Neuron (in vitro differentiated cells): Measurements from ENCODE around the gene VAT1L.

Experiments
- H2AFZ ChIP-seq: one replicate; pipeline ENCODE4 v1.6.1; 2013; ENCODE audit warnings: low read depth, mild to moderate bottlenecking, inconsistent platforms, low read length, moderate library complexity
- H3K27me3 ChIP-seq: one replicate; pipeline ENCODE4 v1.6.1; 2013; ENCODE audit warnings: low read length; ENCODE audit not compliant: insufficient read depth
- H3K36me3 ChIP-seq: one replicate; pipeline ENCODE4 v1.6.1; 2013; ENCODE audit warnings: low read length; ENCODE audit not compliant: insufficient read depth
- H3K4me1 ChIP-seq: one replicate; pipeline ENCODE4 v1.6.1; 2013; ENCODE audit warnings: low read length; ENCODE audit not compliant: insufficient read depth
- H3K4me3 ChIP-seq: 2 replicates; pipeline ENCODE4 v1.5.1; 2013; ENCODE audit warnings: mild to moderate bottlenecking, low read length, moderate library complexity
- H3K9me3 ChIP-seq: one replicate; pipeline ENCODE4 v1.6.1; 2013; ENCODE audit warnings: low read length

The VAT1L gene, protein sequence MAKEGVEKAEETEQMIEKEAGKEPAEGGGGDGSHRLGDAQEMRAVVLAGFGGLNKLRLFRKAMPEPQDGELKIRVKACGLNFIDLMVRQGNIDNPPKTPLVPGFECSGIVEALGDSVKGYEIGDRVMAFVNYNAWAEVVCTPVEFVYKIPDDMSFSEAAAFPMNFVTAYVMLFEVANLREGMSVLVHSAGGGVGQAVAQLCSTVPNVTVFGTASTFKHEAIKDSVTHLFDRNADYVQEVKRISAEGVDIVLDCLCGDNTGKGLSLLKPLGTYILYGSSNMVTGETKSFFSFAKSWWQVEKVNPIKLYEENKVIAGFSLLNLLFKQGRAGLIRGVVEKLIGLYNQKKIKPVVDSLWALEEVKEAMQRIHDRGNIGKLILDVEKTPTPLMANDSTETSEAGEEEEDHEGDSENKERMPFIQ

DNA sequence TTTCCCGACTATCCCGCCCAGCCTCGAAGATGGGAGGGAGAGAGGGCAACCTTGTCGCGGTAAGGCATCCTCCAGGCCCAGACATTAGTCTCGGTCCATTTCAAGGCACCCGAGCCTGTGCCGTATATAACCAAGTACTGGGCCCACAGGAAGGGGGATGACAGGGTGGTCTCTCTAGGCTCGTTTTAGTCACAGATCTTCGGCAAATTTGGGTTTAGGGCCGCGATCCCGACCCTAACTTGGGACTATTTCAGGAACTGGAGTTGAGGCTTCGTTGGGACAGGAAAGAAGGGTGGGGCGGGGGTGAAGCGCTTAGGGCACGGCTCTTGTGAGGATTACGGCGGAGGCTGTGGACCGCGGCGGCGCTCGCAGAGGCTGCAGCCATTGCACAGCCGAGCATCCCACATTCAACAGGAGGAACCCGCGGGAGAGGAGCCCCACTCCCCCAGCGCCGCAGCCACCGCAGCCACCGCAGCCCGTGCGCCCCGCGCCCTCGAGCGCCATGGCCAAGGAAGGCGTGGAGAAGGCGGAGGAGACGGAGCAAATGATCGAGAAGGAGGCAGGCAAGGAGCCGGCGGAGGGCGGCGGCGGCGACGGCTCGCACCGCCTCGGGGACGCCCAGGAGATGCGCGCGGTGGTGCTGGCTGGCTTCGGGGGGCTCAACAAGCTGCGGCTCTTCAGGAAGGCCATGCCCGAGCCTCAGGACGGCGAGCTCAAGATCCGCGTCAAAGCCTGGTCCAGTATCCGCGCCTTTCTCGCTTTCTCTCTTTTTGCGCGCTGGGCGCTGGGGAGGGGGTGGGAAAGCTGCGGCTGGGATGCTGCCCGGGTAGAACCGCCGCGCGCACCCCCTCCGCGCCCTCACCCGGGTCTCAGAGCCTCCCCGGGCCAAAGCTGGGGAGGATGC is at the start of gene VAT1L:
Gene VAT1L, plus strand, starts transcription at position 384 of the 904 bp plus-strand sequence. Its CDS starts 119 bp downstream, at position 503.
- Histone ChIP-seq H3K4me1 (peaks cover 26% of the 10 kb centered on the region), H3K4me3 (peak within 1 kb of the TSS; percentile 82), H3K27me3 (no peaks in the 10 kb centered on the region), H2AFZ (peak within 1 kb of the TSS; percentile 94), H3K36me3 (no peaks in the 10 kb centered on the region), H3K9me3 (no peaks in the 10 kb centered on the region)

DNA sequence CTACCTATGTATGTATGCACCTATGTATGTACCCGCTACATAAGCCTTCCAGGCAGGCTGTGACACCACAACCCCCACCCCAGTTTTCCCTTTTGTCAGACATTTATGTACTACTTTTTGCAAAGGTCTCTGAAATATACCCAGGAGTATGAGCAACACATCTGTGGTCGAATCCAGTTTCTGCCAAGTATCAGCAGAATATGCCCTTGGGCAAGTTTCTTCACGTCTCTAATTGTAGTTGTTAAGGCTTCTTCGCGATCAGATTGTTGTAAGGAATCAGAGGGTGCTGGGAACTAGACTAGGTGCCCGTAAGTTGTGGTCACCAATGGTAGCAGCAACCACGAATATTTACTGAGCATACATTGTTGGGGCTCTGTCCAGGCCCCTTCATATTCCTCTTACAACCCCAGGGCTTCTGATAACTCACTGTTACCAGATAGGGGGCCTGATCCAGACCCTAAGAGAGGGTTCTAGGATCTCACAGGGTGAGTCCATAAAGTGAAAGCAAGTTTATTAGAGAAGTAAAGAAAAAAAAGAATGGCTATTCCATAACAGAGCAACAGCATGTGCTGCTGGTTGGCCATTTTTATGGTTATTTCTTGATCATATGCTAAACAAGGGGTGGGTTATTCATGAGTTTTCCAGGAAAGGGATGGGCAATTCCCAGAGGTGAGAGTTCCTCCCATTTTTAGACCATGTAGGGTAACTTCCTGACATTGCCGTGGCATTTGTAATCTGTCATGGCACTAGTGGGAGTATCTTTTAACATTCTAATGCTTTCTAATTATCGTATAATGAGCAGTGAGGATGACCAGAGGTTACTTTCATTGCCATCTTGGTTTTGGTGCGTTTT is 49.4 kb upstream of the VAT1L start:
- peaks cover 2% of the 10 kb centered on the region for H3K9me3 ChIP-seq
- no peak overlapping the region for H2AFZ ChIP-seq
- H3K4me1 ChIP-seq: peaks cover 2% of the 10 kb centered on the region
- H3K27me3 ChIP-seq: no peaks in the 10 kb centered on the region
- no peak overlapping the region for H3K4me3 ChIP-seq
- H3K36me3 ChIP-seq: no peaks in the 10 kb centered on the region

DNA sequence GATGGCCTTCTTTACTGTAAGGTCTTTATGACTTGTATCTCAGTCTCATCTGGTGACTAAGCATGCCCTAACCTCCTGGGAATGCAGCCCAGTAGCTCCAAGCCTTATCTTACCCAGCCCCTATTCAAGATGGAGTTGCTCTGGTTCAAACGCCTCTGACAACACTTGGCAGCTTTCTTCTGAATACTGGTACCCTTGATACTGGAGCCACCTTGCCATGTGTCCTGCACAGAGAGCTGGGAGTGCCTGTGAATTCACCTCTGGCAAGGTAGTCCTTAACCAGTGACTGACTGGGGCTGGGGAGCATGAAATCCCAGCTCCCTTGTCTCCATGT is 48.8 kb upstream of the VAT1L start:
- Histone ChIP-seq H2AFZ (no peak overlapping the region), H3K4me3 (no peak overlapping the region), H3K27me3 (no peaks in the 10 kb centered on the region), H3K36me3 (no peaks in the 10 kb centered on the region), H3K9me3 (peaks cover 2% of the 10 kb centered on the region), H3K4me1 (peaks cover 2% of the 10 kb centered on the region)

DNA sequence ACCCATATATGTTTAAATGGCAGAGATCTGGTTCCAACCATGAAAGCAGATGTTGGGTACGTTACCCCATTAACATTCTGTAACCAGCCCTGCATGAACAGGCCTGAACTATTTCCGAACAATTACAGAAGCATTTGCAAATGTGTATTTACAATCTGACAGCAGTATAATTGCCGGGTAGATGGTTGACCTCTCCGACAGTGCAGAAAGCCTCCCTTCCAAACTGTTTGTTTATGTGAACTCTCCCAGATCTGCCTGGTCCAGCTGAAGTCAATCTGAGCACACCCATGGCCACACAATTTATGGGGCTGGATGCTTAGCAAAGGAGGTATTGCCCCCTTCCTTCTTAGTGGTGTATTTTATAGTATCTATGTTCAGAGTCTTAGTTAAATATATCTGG is 44.2 kb upstream of the VAT1L start:
- H2AFZ ChIP-seq: no peak overlapping the region
- no peak overlapping the region for H3K4me3 ChIP-seq
- no peaks in the 10 kb centered on the region for H3K27me3 ChIP-seq
- no peaks in the 10 kb centered on the region for H3K9me3 ChIP-seq
- H3K4me1 ChIP-seq: peaks cover 7% of the 10 kb centered on the region
- no peaks in the 10 kb centered on the region for H3K36me3 ChIP-seq

DNA sequence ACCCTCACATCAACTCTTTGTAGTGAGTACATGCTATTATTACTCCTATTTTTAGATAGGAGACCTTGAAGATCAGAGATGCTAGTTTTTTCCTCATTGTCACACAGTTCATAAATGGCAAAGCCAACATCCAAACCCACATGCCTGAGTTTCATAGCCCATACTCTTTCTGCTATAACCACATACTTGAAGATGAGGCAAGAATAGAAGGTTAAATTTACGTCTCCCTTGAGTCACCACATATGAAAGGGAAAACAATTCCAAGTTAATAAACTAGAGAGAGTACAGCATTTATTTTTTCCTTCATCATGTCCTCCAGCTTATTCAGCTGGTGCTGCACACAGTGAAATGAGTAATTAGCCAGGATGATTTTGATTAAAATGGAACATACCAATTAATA is 42.4 kb upstream of the VAT1L start:
- peaks cover 7% of the 10 kb centered on the region for H3K4me1 ChIP-seq
- no peak overlapping the region for H3K4me3 ChIP-seq
- no peaks in the 10 kb centered on the region for H3K9me3 ChIP-seq
- no peak overlapping the region for H2AFZ ChIP-seq
- no peaks in the 10 kb centered on the region for H3K36me3 ChIP-seq
- no peaks in the 10 kb centered on the region for H3K27me3 ChIP-seq

DNA sequence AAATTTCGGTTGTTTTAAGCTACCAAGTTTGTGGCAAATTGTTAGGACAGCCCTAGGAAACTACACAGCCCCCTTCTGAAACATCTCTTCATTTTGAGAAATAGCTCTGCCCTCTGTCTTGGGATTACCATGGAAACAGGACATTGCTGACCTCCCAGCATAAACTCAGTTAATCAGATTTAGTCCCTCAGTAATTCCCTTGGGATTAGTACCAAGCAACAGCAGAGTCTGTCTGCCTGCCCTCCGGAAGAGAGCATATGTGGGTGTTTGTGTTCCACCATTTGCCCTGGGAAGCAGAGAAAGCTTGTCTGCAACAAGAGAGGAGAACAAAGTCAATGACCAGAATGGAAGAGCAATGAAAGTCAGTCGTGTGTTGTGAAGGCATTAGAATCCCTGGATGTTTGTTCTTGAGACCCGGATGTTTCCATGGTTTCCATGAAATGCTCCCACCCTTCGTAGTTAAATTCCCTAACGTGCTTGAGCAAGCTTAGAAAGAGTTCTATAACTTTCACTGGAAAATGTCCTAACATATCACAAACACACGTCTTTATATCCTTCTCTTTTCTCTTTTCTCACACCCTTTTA is 39.9 kb upstream of the VAT1L start:
- Histone ChIP-seq H3K4me3 (no peak overlapping the region), H3K4me1 (peaks cover 7% of the 10 kb centered on the region), H3K36me3 (no peaks in the 10 kb centered on the region)

DNA sequence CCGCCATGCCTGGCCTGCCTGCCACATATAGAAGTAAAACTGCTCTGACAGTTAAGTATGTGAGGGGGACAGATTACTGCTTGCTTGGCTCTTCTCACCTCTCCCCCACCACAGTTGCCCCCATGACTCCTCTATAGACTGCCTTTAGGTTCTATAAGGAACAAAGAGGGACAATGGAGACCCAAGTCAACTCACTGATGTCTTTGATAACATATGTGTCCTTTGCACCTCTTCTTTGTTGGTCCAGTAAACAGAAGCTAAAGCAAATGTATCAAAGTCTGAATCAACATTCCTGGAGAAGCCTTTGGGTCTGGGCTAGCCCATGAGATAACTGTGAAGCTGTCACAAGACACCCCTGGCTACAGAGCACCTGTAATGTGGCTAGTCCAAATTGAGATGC is 38.9 kb upstream of the VAT1L start:
- Histone ChIP-seq H3K4me3 (no peak overlapping the region), H2AFZ (no peak overlapping the region), H3K27me3 (no peaks in the 10 kb centered on the region), H3K9me3 (no peaks in the 10 kb centered on the region), H3K36me3 (no peaks in the 10 kb centered on the region), H3K4me1 (peaks cover 7% of the 10 kb centered on the region)

More for the DNA sequence above, 39.9 kb upstream of the VAT1L start:
- Histone ChIP-seq H3K27me3 (no peaks in the 10 kb centered on the region), H3K9me3 (no peaks in the 10 kb centered on the region), H2AFZ (no peak overlapping the region)

DNA sequence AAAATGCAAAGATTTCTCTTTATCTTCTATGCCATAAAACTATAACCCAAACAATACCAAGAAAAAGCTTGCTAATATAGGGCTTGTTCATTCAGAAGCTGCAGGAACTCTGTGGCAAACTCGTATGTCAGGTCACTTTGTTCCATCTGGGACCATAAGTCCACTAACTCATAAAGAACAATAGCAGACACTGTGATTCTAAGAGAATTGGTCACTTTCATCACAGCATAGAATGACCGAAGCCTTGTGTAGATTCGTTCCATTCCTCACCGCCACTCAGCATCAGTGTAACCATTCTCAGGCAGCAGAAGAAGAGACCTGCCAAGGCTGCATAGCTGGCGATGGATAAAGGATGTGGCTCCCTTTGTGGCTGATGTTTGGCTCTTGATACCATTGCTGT is 30.3 kb upstream of the VAT1L start:
- no peak overlapping the region for H3K4me3 ChIP-seq
- H2AFZ ChIP-seq: no peak overlapping the region
- H3K27me3 ChIP-seq: no peaks in the 10 kb centered on the region
- H3K4me1 ChIP-seq: no peaks in the 10 kb centered on the region
- no peaks in the 10 kb centered on the region for H3K36me3 ChIP-seq
- no peaks in the 10 kb centered on the region for H3K9me3 ChIP-seq

DNA sequence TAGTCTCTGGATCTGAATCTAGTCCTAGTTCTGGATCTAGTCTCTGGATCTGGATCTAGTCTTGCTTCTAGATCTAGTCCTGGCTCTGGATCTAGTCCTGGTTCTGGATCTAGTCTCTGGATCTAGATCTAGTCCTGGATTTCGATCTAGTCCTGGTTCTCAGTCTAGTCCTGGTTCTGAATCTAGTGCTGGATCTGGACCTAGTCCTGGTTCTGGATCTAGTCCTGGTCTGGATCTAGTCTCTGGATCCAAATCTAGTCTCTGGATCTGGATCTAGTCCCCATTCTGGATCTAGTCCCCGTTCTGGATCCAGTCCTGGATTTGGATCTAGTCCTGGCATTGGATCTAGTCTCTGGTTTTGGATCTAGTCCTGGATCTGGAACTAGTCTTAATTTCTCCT is 29.9 kb upstream of the VAT1L start:
- no peaks in the 10 kb centered on the region for H3K27me3 ChIP-seq
- H2AFZ ChIP-seq: no peak overlapping the region
- H3K9me3 ChIP-seq: no peaks in the 10 kb centered on the region
- no peaks in the 10 kb centered on the region for H3K36me3 ChIP-seq
- no peaks in the 10 kb centered on the region for H3K4me1 ChIP-seq
- H3K4me3 ChIP-seq: no peak overlapping the region

DNA sequence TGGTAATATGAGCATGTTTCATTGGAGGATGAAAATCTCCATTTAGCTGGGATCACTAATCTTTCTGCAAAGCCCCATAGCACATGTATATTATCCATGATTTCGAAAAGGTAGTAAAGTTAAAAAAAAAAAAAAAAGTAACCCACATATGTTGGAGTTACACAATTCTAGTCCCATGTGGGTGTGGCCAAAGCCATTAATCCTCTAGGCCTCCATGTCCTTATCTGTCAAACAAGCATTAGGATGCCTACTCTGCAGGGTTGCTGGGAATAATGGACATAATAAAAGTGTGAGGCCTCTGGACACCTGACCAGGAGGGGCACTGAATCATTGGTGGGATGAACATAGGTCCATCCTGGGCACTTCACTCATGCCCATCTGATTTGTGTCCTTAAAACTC is 29.2 kb upstream of the VAT1L start:
- H3K9me3 ChIP-seq: no peaks in the 10 kb centered on the region
- H2AFZ ChIP-seq: no peak overlapping the region
- H3K27me3 ChIP-seq: no peaks in the 10 kb centered on the region
- H3K4me3 ChIP-seq: no peak overlapping the region
- no peaks in the 10 kb centered on the region for H3K36me3 ChIP-seq
- no peaks in the 10 kb centered on the region for H3K4me1 ChIP-seq

DNA sequence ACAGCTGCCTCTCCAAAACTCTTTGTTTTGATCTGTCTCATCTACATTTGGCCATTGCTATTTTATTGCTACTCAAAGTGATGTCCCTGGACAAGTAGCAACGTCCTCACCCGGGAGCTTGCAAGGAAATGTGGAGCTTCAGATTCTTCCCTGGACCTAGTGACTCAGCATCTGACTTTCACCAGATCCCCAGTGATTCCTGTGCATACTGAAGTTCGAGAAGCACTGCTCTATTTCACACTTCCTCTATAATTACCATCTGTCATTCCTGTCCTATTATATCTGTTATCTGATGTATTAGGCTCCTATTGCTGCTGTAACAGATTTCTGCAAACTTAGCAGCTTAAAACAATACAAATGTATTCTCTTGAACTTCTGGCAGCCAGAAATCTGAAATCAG is 28.5 kb upstream of the VAT1L start:
- Histone ChIP-seq H2AFZ (no peak overlapping the region), H3K36me3 (no peaks in the 10 kb centered on the region), H3K4me3 (no peak overlapping the region), H3K9me3 (no peaks in the 10 kb centered on the region), H3K4me1 (no peaks in the 10 kb centered on the region), H3K27me3 (no peaks in the 10 kb centered on the region)

DNA sequence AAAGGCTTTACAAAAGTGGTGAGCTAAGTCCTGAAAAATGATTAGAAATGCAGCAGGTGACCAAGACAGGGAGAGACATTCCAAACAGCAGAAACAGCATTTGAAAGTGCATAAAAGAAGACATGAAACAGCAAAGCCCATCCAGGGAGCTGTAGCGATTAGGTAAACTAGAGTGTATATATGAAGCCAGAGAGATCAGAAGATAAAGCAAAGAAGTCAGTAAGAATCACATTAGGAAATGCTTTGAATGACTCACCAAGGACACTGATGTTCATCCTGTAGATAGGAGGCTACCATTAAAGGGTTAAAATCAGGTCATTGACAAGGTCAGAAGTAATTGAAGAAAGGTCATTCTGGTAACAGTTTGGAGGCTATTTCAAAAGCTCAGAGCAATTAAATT is 27.6 kb upstream of the VAT1L start:
- Histone ChIP-seq H3K36me3 (no peaks in the 10 kb centered on the region), H2AFZ (no peak overlapping the region), H3K4me3 (no peak overlapping the region), H3K9me3 (no peaks in the 10 kb centered on the region), H3K27me3 (no peaks in the 10 kb centered on the region), H3K4me1 (peaks cover 2% of the 10 kb centered on the region)
